Lower leg skin (tissue), 3 donors: Measurements from ENCODE around the gene HOMER1.

Experiments used
- POLR2A ChIP-seq, 2 donors: fragments of 450-650 bp; IDR thresholded peaks; one replicate each; pipeline ENCODE4 v1.6.1; 2016 to 2017; ENCODE audit warnings: antibody characterized with exemption in 2 of 2, mild to moderate bottlenecking in 1 of 2, moderate library complexity in 1 of 2
- TF ChIP-seq, protein P1 (sequence below), 3 donors: fragments of 450-650 bp; IDR thresholded peaks; one replicate each; pipeline ENCODE4 v1.5.1; 2016; ENCODE audit warnings: antibody characterized with exemption in 3 of 3, mild to moderate bottlenecking in 3 of 3, moderate library complexity in 2 of 3

- TF ChIP-seq POLR2A (IDR thresholded peaks at IDR 0.05), result no peak
- TF ChIP-seq, protein P1, sequence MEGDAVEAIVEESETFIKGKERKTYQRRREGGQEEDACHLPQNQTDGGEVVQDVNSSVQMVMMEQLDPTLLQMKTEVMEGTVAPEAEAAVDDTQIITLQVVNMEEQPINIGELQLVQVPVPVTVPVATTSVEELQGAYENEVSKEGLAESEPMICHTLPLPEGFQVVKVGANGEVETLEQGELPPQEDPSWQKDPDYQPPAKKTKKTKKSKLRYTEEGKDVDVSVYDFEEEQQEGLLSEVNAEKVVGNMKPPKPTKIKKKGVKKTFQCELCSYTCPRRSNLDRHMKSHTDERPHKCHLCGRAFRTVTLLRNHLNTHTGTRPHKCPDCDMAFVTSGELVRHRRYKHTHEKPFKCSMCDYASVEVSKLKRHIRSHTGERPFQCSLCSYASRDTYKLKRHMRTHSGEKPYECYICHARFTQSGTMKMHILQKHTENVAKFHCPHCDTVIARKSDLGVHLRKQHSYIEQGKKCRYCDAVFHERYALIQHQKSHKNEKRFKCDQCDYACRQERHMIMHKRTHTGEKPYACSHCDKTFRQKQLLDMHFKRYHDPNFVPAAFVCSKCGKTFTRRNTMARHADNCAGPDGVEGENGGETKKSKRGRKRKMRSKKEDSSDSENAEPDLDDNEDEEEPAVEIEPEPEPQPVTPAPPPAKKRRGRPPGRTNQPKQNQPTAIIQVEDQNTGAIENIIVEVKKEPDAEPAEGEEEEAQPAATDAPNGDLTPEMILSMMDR (IDR thresholded peaks at IDR 0.05), result no peak
These were observed 96.4 kb downstream of the HOMER1 start for GRCh38 chr5:79417495-79417894.
